Heart left ventricle (tissue), 16 donors: ENCODE data around the gene HGFAC. TPM values are rescaled to one million over a fixed set of nuclear protein-coding genes. Genes with fewer than 3 reads are reported as not detected.

Source experiments
- ATAC-seq, 4 donors: fragments of 200-7000 bp; cut with Tn5 transposase; one replicate each; pipeline ENCODE4 v1.9.1; 2020 to 2022; ENCODE audit warnings: moderate library complexity in 4 of 4, mild to moderate bottlenecking in 3 of 4, moderate number of reproducible peaks in 1 of 4
- DNase-seq, 5 donors: peaks; one replicate each; pipeline ENCODE4 v3.0.0-alpha.2; 2020
- H3K27ac ChIP-seq, 12 donors: fragments of 200-600 bp; sonication (generic) in 4 of 12; one replicate each; pipeline versions ENCODE4 v1.5.0 to v1.8.0; 2016 to 2022; ENCODE audit warnings: mild to moderate bottlenecking in 2 of 12
- H3K27me3 ChIP-seq, 9 donors: fragments of 200-600 bp; sonication (generic) in 2 of 9; one replicate each; pipeline versions ENCODE4 v1.5.1 to v1.8.0; 2016 to 2022; ENCODE audit warnings: mild to moderate bottlenecking in 3 of 9
- H3K36me3 ChIP-seq, 9 donors: fragments of 200-600 bp; sonication (generic) in 2 of 9; one replicate each; pipeline versions ENCODE4 v1.5.0 to v1.8.0; 2018 to 2022; ENCODE audit warnings: mild to moderate bottlenecking in 2 of 9
- H3K4me1 ChIP-seq, 12 donors: fragments of 200-600 bp; sonication (generic) in 4 of 12; one replicate each; pipeline versions ENCODE4 v1.5.0 to v1.8.0; 2016 to 2022; ENCODE audit warnings: mild to moderate bottlenecking in 3 of 12
- H3K4me3 ChIP-seq, 12 donors: fragments of 200-600 bp; sonication (generic) in 4 of 12; one replicate each; pipeline versions ENCODE4 v1.5.0 to v1.8.0; 2017 to 2022; ENCODE audit warnings: mild to moderate bottlenecking in 9 of 12, moderate library complexity in 4 of 12
- H3K9me3 ChIP-seq, 12 donors: fragments of 200-600 bp; sonication (generic) in 4 of 12; one replicate each; pipeline versions ENCODE4 v1.5.0 to v1.8.0; 2016 to 2022; ENCODE audit warnings: mild to moderate bottlenecking in 1 of 12
- CTCF ChIP-seq, 12 donors: fragments of 200-600 bp; sonication (generic) in 4 of 12; IDR thresholded peaks; one replicate each; pipeline versions ENCODE4 v1.5.0 to v1.8.0; 2018 to 2022; ENCODE audit warnings: antibody characterized with exemption in 12 of 12, mild to moderate bottlenecking in 5 of 12
- POLR2A ChIP-seq, 2 donors: fragments of 450-650 bp; IDR thresholded peaks; one replicate each; pipeline ENCODE4 v1.6.1; 2017; ENCODE audit warnings: antibody characterized with exemption in 2 of 2, mild to moderate bottlenecking in 2 of 2, moderate library complexity in 2 of 2
- WGBS, 4 donors: extraction: QIAGEN DNeasy Blood & Tissue Kit in 2 of 4; methylation state at CpG; one replicate each; pipeline versions ENCODE4 v1.1.5 to v1.1.7; 2013 to 2018; 5-methylcytosine and 5-hydroxymethylcytosine counted together
- intact Hi-C, 10 donors: fragments of 100-400 bp; cut with DNase I; formaldehyde crosslinking; loops; one replicate each; pipeline versions ENCODE4 v1.11.1 to v1.14.2; 2022
- polyA plus RNA-seq, 2 donors: library from polyadenylated mRNA; stranded (reverse); fragments of 200-250 nt; gene quantifications; one replicate each; pipeline ENCODE4 v1.2.3, GENCODE V29; 2013
- total RNA-seq, 9 donors: library from RNA; depleted of rRNA in 2 of 9; stranded (reverse); fragments of >200 nt in 2 of 9; fragmentation: NEBNext Ultra II Directional in 3 of 9; extraction: Animal tissue kit (Norgen Biotek cat#: 25700) in 3 of 9; gene quantifications; one replicate each; pipeline versions ENCODE4 v1.1.0 to v1.2.4, GENCODE V29; 2016 to 2023
- donor health status: ischemic (EF 13 %, LVEDD 7.1; RV severe dilation, severe dysfunction).
- donor health status: healthy with polysubstance abuse.
- donor health status: DM: no; HTN: yes; CAD: no.
- donor health status: DM: no; HTN: no; CAD: no.
- donor health status: ischemic (EF 25% LVEDD 6.9; RV normal size, moderate dysfunction).
- donor health status: ischemic (EF 25% LVEDD 5.7; RV mildly dilated, moderate dysfunction).
- donor health status: healthy.
- donor health status: DM: yes; HTN: yes; CAD: no.
- donor health status: ischemic (EF 35%, LVEDD 5.7; RV mildly dilated, moderate dysfunction).
- donor health status: nonischemic (EF 11% LVEDD 7.7; RV severe dilation, severe dysfunction).
- donor health status: DM: yes; HTN: yes; CAD: no.
- donor health status: PGD.
- donor health status: ischemic (EF 29% LVEDD 5.4; RV normal size, mild dysfunction).
- donor health status: nonischemic (EF 23%, LVEDD 6.1; RV moderate dilation, normal function).

Gene HGFAC
- total and polyA plus RNA-seq, 11 donors = 0.11 to 0.73 (median 0.47) TPM; not detected in 4

GRCh38 chr4:3426465-3427133 is 15.2 kb upstream of the HGFAC start:
- intact Hi-C loops = no loop called here
- no peak overlapping the region for H3K27ac ChIP-seq
- WGBS, 4 donors = 92 to 94% (median 93%) methylated on average over 18 to 24 of the region's 24 CpGs
- no peak for ATAC-seq
- H3K36me3 ChIP-seq = peaks cover 0 to 69% (median 43%) of the 10 kb centered on the region in 9 donors
- H3K27me3 ChIP-seq = no peaks in the 10 kb centered on the region
- no peak for DNase-seq
- no peak overlapping the region for H3K4me3 ChIP-seq
- no peaks in the 10 kb centered on the region for H3K4me1 ChIP-seq
- no peaks in the 10 kb centered on the region for H3K9me3 ChIP-seq
- TF ChIP-seq POLR2A (IDR thresholded peaks at IDR 0.05) (no peak), CTCF (IDR thresholded peaks at IDR 0.05) (no peak)

- ATAC-seq = no peak
- no peak overlapping the region for H3K4me3 ChIP-seq
- H3K9me3 ChIP-seq = no peaks in the 10 kb centered on the region
- H3K27ac ChIP-seq = no peak overlapping the region
- TF ChIP-seq POLR2A (IDR thresholded peaks at IDR 0.05) = no peak
- TF ChIP-seq CTCF (IDR thresholded peaks at IDR 0.05) = no peak
- no peaks in the 10 kb centered on the region for H3K4me1 ChIP-seq
- peaks cover 0 to 68% (median 43%) of the 10 kb centered on the region in 9 donors for H3K36me3 ChIP-seq
- DNase-seq = no peak
- no peaks in the 10 kb centered on the region for H3K27me3 ChIP-seq
- intact Hi-C loops = no loop called here
- 97 to 98% (median 97%) methylated on average over 7 to 9 of the region's 9 CpGs for WGBS, 4 donors
Observed at GRCh38 chr4:3427134-3427476, 14.7 kb upstream of the HGFAC start.

GRCh38 chr4:3427706-3428446 is 13.9 kb upstream of the HGFAC start:
- no peaks in the 10 kb centered on the region for H3K27me3 ChIP-seq
- DNase-seq (no peak), ATAC-seq (no peak)
- H3K9me3 ChIP-seq = no peaks in the 10 kb centered on the region
- TF ChIP-seq CTCF (IDR thresholded peaks at IDR 0.05) (no peak), POLR2A (IDR thresholded peaks at IDR 0.05) (no peak)
- WGBS, 4 donors = 93 to 95% (median 94%) methylated on average over 17 of the region's 17 CpGs
- H3K4me1 ChIP-seq = no peaks in the 10 kb centered on the region
- intact Hi-C loops = no loop called here
- peaks cover 0 to 61% (median 40%) of the 10 kb centered on the region in 9 donors for H3K36me3 ChIP-seq
- no peak overlapping the region for H3K4me3 ChIP-seq
- H3K27ac ChIP-seq = no peak overlapping the region

- Histone ChIP-seq H3K36me3 (peaks cover 0 to 44% (median 26%) of the 10 kb centered on the region in 9 donors), H3K4me1 (no peaks in the 10 kb centered on the region), H3K9me3 (no peaks in the 10 kb centered on the region), H3K27ac (no peak overlapping the region), H3K27me3 (no peaks in the 10 kb centered on the region), H3K4me3 (no peak overlapping the region)
- ATAC-seq (no peak), DNase-seq (no peak)
- WGBS, 4 donors = 93 to 96% (median 95%) methylated on average over 8 to 12 of the region's 12 CpGs
- intact Hi-C loops = loop anchor here in 1 of 10 donors (2.0 kb wide), 1 partner anchor 41 kb away; no protein-coding TSS in a partner anchor
- TF ChIP-seq POLR2A (IDR thresholded peaks at IDR 0.05) (no peak), CTCF (IDR thresholded peaks at IDR 0.05) (no peak)
Observed at GRCh38 chr4:3429651-3430050, 12.1 kb upstream of the HGFAC start.
